GM19099 (cell line): ENCODE results near the gene AOPEP.

ENCODE experiments used
- POLR2A ChIP-seq: IDR thresholded peaks from 3 replicates; pipeline ENCODE4 v1.6.1; 2011; ENCODE audit warnings: low read depth; ENCODE audit not compliant: insufficient read length; ENCODE audit errors: extremely low read depth

Gene AOPEP

GRCh38 chr9:94945197-94946144 lies 219.0 kb downstream of the AOPEP start:
- TF ChIP-seq POLR2A = no peak

GRCh38 chr9:94946256-94946655 lies 219.8 kb downstream of the AOPEP start:
- no peak for TF ChIP-seq POLR2A

GRCh38 chr9:94948567-94949235 lies 222.2 kb downstream of the AOPEP start:
- no peak for TF ChIP-seq POLR2A

GRCh38 chr9:94949370-94949769 lies 222.9 kb downstream of the AOPEP start:
- no peak for TF ChIP-seq POLR2A

- no peak for TF ChIP-seq POLR2A
These were observed 223.6 kb downstream of the AOPEP start for GRCh38 chr9:94950040-94950578.

- TF ChIP-seq POLR2A = no peak
These were observed 224.3 kb downstream of the AOPEP start for GRCh38 chr9:94950579-94951323.

GRCh38 chr9:94951324-94952135 lies 225.0 kb downstream of the AOPEP start:
- no peak for TF ChIP-seq POLR2A

- TF ChIP-seq POLR2A = no peak
These were observed 226.3 kb downstream of the AOPEP start for GRCh38 chr9:94952565-94953373.

GRCh38 chr9:94956731-94957130 lies 230.2 kb downstream of the AOPEP start:
- TF ChIP-seq POLR2A = no peak

GRCh38 chr9:94960964-94961363 lies 234.5 kb downstream of the AOPEP start:
- no peak for TF ChIP-seq POLR2A

GRCh38 chr9:94961870-94962269 lies 235.4 kb downstream of the AOPEP start:
- no peak for TF ChIP-seq POLR2A

- no peak for TF ChIP-seq POLR2A
These were observed 241.0 kb downstream of the AOPEP start for GRCh38 chr9:94967482-94967881.

GRCh38 chr9:94971378-94972131 lies 245.1 kb downstream of the AOPEP start:
- TF ChIP-seq POLR2A = no peak

- no peak for TF ChIP-seq POLR2A
These were observed 247.0 kb downstream of the AOPEP start for GRCh38 chr9:94973451-94973941.
